HepG2 (cell line): ENCODE measurements around the gene ATP6V1C2. TPM values are rescaled to one million over a fixed set of nuclear protein-coding genes. Genes with fewer than 3 reads are reported as not detected.

Experiments
- ATAC-seq: fragments of 200-7000 bp; cut with Tn5 transposase; 3 replicates; pipeline ENCODE4 v1.9.1; 2020; ENCODE audit warnings: mild to moderate bottlenecking, moderate library complexity
- BruUV-seq: library from RNA; stranded (reverse); fragments of 400-500 nt; replicated peaks from 2 replicates; lab custom pipeline; 2021; lab: Mats Ljungman, UMichigan
- CTCF ChIA-PET: fragments of 300-600 bp; formaldehyde crosslinking; extraction: SDS; loops from one replicate; lab custom pipeline; 2021; ENCODE audit warnings: low total read pairs, inconsistent platforms, low intra/inter-chr PET ratio; lab: Yijun Ruan, JAX
- POLR2A ChIA-PET: fragments of 350-600 bp; sonication (Branson Sonifier 250); formaldehyde crosslinking; loops from one replicate; lab custom pipeline; 2020; ENCODE audit warnings: antibody characterized with exemption, inconsistent platforms; lab: Yijun Ruan, JAX
- DNase-seq: peaks from one replicate; pipeline ENCODE4 v3.0.0-alpha.2; 2015; ENCODE audit warnings: low spot score
- FAIRE-seq: peaks from 3 replicates; lab custom pipeline; 2011; peaks lifted over from hg19 to GRCh38; lab: Jason Lieb, UNC
- H2AFZ ChIP-seq: one replicate; pipeline ENCODE4 v1.6.1; 2011; ENCODE audit warnings: low read length, inconsistent platforms
- H3K27ac ChIP-seq: fragments of 300-600 bp; 3 replicates; pipeline ENCODE4 v1.8.0; 2011; ENCODE audit warnings: mixed run types, mild to moderate bottlenecking, mixed read lengths, low read length, inconsistent platforms; ENCODE audit not compliant: insufficient read depth; ENCODE audit errors: extremely low read length
- H3K27me3 ChIP-seq, 2 experiments: fragments of 200-600 bp in 1 of 2; 2 replicates in 1 of 2; 3 replicates in 1 of 2; pipeline versions ENCODE4 v1.6.0 to v1.8.0; 2011; ENCODE audit warnings: low read length in 2 of 2, mild to moderate bottlenecking in 2 of 2, moderate library complexity in 2 of 2, inconsistent platforms in 1 of 2; ENCODE audit not compliant: insufficient read depth in 2 of 2, control insufficient read depth in 1 of 2
- H3K36me3 ChIP-seq, 2 experiments: fragments of 200-600 bp in 1 of 2; replicated peaks in 1 of 2; 2 replicates in 1 of 2; 3 replicates in 1 of 2; pipeline versions ENCODE4 v1.5.1 to v1.8.0; 2011; ENCODE audit warnings: low read length in 2 of 2, inconsistent platforms in 1 of 2; ENCODE audit not compliant: insufficient read depth in 2 of 2, control insufficient read depth in 1 of 2
- H3K4me1 ChIP-seq: 2 replicates; pipeline ENCODE4 v1.5.1; 2012; ENCODE audit warnings: low read length, inconsistent platforms; ENCODE audit not compliant: insufficient read depth
- H3K4me2 ChIP-seq: 2 replicates; pipeline ENCODE4 v1.6.0; 2011; ENCODE audit warnings: low read depth, low read length, inconsistent platforms
- H3K4me3 ChIP-seq, 3 experiments: fragments of 200-600 bp in 1 of 3; sonication (generic), shearing (Covaris generic) in 1 of 3; replicated peaks in 1 of 3; 2 replicates each; pipeline ENCODE4 v1.5.1; 2011 to 2016; ENCODE audit warnings: low read length in 3 of 3, inconsistent platforms in 2 of 3, low read depth in 2 of 3, mild to moderate bottlenecking in 2 of 3, control low read depth in 1 of 3, mixed read lengths in 1 of 3; ENCODE audit not compliant: insufficient read depth in 1 of 3
- H3K79me2 ChIP-seq: one replicate; pipeline ENCODE4 v1.6.1; 2011; ENCODE audit warnings: low read length, inconsistent platforms; ENCODE audit not compliant: insufficient read depth
- H3K9ac ChIP-seq: 2 replicates; pipeline ENCODE4 v1.6.0; 2011; ENCODE audit warnings: mild to moderate bottlenecking, low read depth, low read length, inconsistent platforms; ENCODE audit not compliant: insufficient read depth
- H3K9me3 ChIP-seq: 2 replicates; pipeline ENCODE4 v1.5.1; 2012; ENCODE audit warnings: mild to moderate bottlenecking, low read length
- H4K20me1 ChIP-seq: 2 replicates; pipeline ENCODE4 v1.6.0; 2011; ENCODE audit warnings: inconsistent platforms, mild to moderate bottlenecking, low read length, moderate library complexity; ENCODE audit not compliant: insufficient read depth
- CEBPB ChIP-seq: IDR thresholded peaks from 2 replicates; pipeline ENCODE4 v1.6.1; 2011; ENCODE audit warnings: low read depth, low read length, improper control_type of control experiment, borderline replicate concordance
- CENPT ChIP-seq: sonication (generic); formaldehyde crosslinking; IDR thresholded peaks from 2 replicates; pipeline ENCODE4 v1.8.0; 2022; ENCODE audit warnings: low read depth, mild to moderate bottlenecking, moderate library complexity, missing genetic modification reagents
- ETV5 ChIP-seq: IDR thresholded peaks from 2 replicates; pipeline ENCODE4 v1.6.1; 2018; ENCODE audit warnings: missing biosample characterization, missing genetic modification reagents, inconsistent platforms, borderline replicate concordance
- HES4 ChIP-seq: sonication (generic); formaldehyde crosslinking; IDR thresholded peaks from 2 replicates; pipeline ENCODE4 v1.9.0; 2021; ENCODE audit warnings: mild to moderate bottlenecking, missing genetic modification reagents, borderline replicate concordance
- HNF1B ChIP-seq: sonication (generic); formaldehyde crosslinking; IDR thresholded peaks from 2 replicates; pipeline ENCODE4 v1.5.1; 2020; ENCODE audit warnings: mild to moderate bottlenecking, moderate library complexity, missing genetic modification reagents
- JDP2 ChIP-seq: sonication (generic); formaldehyde crosslinking; IDR thresholded peaks from 2 replicates; pipeline ENCODE4 v1.8.1; 2022; ENCODE audit warnings: missing genetic modification reagents, borderline replicate concordance
- KDM5B ChIP-seq: sonication (generic); formaldehyde crosslinking; IDR thresholded peaks from 2 replicates; pipeline ENCODE4 v1.4.0; 2020; ENCODE audit warnings: missing genetic modification reagents, mild to moderate bottlenecking, borderline replicate concordance
- NRL ChIP-seq: sonication (generic); formaldehyde crosslinking; IDR thresholded peaks from 2 replicates; pipeline ENCODE4 v1.5.0; 2020; ENCODE audit warnings: missing genetic modification reagents, mild to moderate bottlenecking, moderate library complexity, borderline replicate concordance
- PHF20 ChIP-seq: sonication (generic); formaldehyde crosslinking; IDR thresholded peaks from 2 replicates; pipeline ENCODE4 v1.5.0; 2020; ENCODE audit warnings: mild to moderate bottlenecking, missing genetic modification reagents
- ZFP91 ChIP-seq: sonication (generic); formaldehyde crosslinking; IDR thresholded peaks from 2 replicates; pipeline ENCODE4 v1.9.0; 2022; ENCODE audit warnings: missing genetic modification reagents, mild to moderate bottlenecking, borderline replicate concordance
- ZNF124 ChIP-seq: sonication (generic); formaldehyde crosslinking; IDR thresholded peaks from 2 replicates; pipeline ENCODE4 v1.4.0; 2020; ENCODE audit warnings: missing genetic modification reagents
- ZNF598 ChIP-seq: sonication (generic); formaldehyde crosslinking; IDR thresholded peaks from 2 replicates; pipeline ENCODE4 v1.5.1; 2020; ENCODE audit warnings: mild to moderate bottlenecking, missing genetic modification reagents, borderline replicate concordance
- ZNF605 ChIP-seq: sonication (generic); formaldehyde crosslinking; IDR thresholded peaks from 2 replicates; pipeline ENCODE4 v1.8.0; 2022; ENCODE audit warnings: mild to moderate bottlenecking, missing genetic modification reagents
- ZNF761 ChIP-seq: sonication (generic); formaldehyde crosslinking; conservative IDR thresholded peaks from 2 replicates; pipeline ENCODE4 v1.4.0; 2020; ENCODE audit warnings: mild to moderate bottlenecking, missing genetic modification reagents
- ZNF777 ChIP-seq: sonication (generic); formaldehyde crosslinking; IDR thresholded peaks from 2 replicates; pipeline ENCODE4 v1.4.0; 2020; ENCODE audit warnings: missing genetic modification reagents
- ZNF883 ChIP-seq: sonication (generic); formaldehyde crosslinking; IDR thresholded peaks from 2 replicates; pipeline ENCODE4 v1.5.1; 2020; ENCODE audit warnings: mild to moderate bottlenecking, missing genetic modification reagents; ENCODE audit errors: not compliant biosample characterization
- ZSCAN25 ChIP-seq: sonication (generic); formaldehyde crosslinking; IDR thresholded peaks from 2 replicates; pipeline ENCODE4 v1.8.0; 2022; ENCODE audit warnings: mild to moderate bottlenecking, missing genetic modification reagents
- WGBS: methylation state at CpG from one replicate; pipeline ENCODE4 v1.1.6; 2017; ENCODE audit warnings: low lambda C conversion rate; 5-methylcytosine and 5-hydroxymethylcytosine counted together
- in situ Hi-C: cut with HindIII; loops from 2 replicates; pipeline ENCODE4 v1.10.0; 2017; ENCODE audit warnings: low pct_unique_long_range_greater_than_20kb; ENCODE audit not compliant: extremely low pct_ligation_motif_present
- intact Hi-C: fragments of 100-400 bp; cut with micrococcal nuclease; formaldehyde crosslinking; loops from one replicate; pipeline ENCODE4 v1.10.0; 2022; ENCODE audit not compliant: unreplicated experiment
- polyA plus RNA-seq, 8 experiments: library from polyadenylated mRNA; depleted of rRNA in 3 of 8; stranded (reverse) in 7 of 8; unstranded in 1 of 8; fragments of >200 nt; fragmentation: Illumina TruSeq in 4 of 8; extraction: Trizol in 4 of 8; gene quantifications; 2 replicates each; pipeline versions ENCODE4 v1.2.1 to v1.2.3, GENCODE V29; 2011 to 2016; ENCODE audit warnings: low read depth in 4 of 8, missing spikeins in 1 of 8, mixed read lengths in 1 of 8; ENCODE audit not compliant: insufficient read depth in 1 of 8
- total RNA-seq, 5 experiments: library from RNA; depleted of rRNA; stranded (reverse); fragments of >200 nt; fragmentation: Illumina TruSeq; extraction: Trizol; gene quantifications; 2 replicates each; pipeline ENCODE4 v1.2.3, GENCODE V29; 2016; ENCODE audit warnings: low read depth in 1 of 5
- TF ChIP-seq, protein P1 (sequence below): sonication (generic); formaldehyde crosslinking; IDR thresholded peaks from 2 replicates; pipeline ENCODE4 v1.4.0; 2020; ENCODE audit warnings: mild to moderate bottlenecking, missing genetic modification reagents

ATP6V1C2 gene
- total and polyA plus RNA-seq, 2 of the 13 experiments (the other 11 are each of a cell fraction or from before 2014, with no cell fraction given): 0.04 to 0.29 TPM

GRCh38 chr2:10759151-10759714 lies 37.8 kb downstream of the ATP6V1C2 start:
- Histone ChIP-seq H3K4me2 (peak overlapping the region; percentile 60), H3K36me3 (no peaks in the 10 kb centered on the region), H3K4me1 (peaks cover 54% of the 10 kb centered on the region), H2AFZ (no peak overlapping the region), H3K27me3 (peaks cover 5 to 53% of the 10 kb centered on the region in 2 experiments; a peak in 4 of 5 replicates), H3K9me3 (no peaks in the 10 kb centered on the region), H3K4me3 (peak overlapping the region in 1 of 3 experiments; percentile 38; a peak in 1 of 6 replicates), H3K27ac (no peak overlapping the region), H4K20me1 (no peaks in the 10 kb centered on the region), H3K79me2 (no peaks in the 10 kb centered on the region), H3K9ac (no peak overlapping the region)
- POLR2A ChIA-PET: no interaction called here
- no peak for DNase-seq
- CTCF ChIA-PET: no interaction called here
- peak; percentile 30 for ATAC-seq
- BruUV-seq: no TSS peak
- WGBS: 0% methylated on average over 4 of the region's 11 CpGs
- in situ Hi-C loops (no loop called here), intact Hi-C loops (no loop called here)
- FAIRE-seq: peak; percentile 37
- TF ChIP-seq NRL (CRISPR knock-in tag) (0 out of 2 replicates have a peak, but pooled peaks have one; percentile 24), HNF1B (CRISPR knock-in tag) (0 out of 2 replicates have a peak, but pooled peaks have one; percentile 15), ZNF605 (CRISPR knock-in tag) (0 out of 2 replicates have a peak, but pooled peaks have one; percentile 23), ETV5 (CRISPR knock-in tag) (0 out of 2 replicates have a peak, but pooled peaks have one; percentile 4), ZFP91 (peak; percentile 49; the same call in 1 of the 2 replicates), HES4 (CRISPR knock-in tag) (0 out of 2 replicates have a peak, but pooled peaks have one; percentile 41), ZNF777 (no peak), KDM5B (peak; percentile 65; the same call in 1 of the 2 replicates), CENPT (CRISPR knock-in tag) (0 out of 2 replicates have a peak, but pooled peaks have one; percentile 5), ZNF883 (CRISPR knock-in tag) (peak; percentile 56), ZNF761 (CRISPR knock-in tag) (0 out of 2 replicates have a peak, but pooled peaks have one; percentile 10), PHF20 (CRISPR knock-in tag) (no peak), ZNF124 (CRISPR knock-in tag) (no peak), ZNF598 (CRISPR knock-in tag) (peak; percentile 90; the same call in 1 of the 2 replicates), JDP2 (CRISPR knock-in tag) (no peak), ZSCAN25 (CRISPR knock-in tag) (peak; percentile 42; the same call in 1 of the 2 replicates), CEBPB (peak; percentile 48; the same call in 1 of the 2 replicates)
- TF ChIP-seq, protein P1, sequence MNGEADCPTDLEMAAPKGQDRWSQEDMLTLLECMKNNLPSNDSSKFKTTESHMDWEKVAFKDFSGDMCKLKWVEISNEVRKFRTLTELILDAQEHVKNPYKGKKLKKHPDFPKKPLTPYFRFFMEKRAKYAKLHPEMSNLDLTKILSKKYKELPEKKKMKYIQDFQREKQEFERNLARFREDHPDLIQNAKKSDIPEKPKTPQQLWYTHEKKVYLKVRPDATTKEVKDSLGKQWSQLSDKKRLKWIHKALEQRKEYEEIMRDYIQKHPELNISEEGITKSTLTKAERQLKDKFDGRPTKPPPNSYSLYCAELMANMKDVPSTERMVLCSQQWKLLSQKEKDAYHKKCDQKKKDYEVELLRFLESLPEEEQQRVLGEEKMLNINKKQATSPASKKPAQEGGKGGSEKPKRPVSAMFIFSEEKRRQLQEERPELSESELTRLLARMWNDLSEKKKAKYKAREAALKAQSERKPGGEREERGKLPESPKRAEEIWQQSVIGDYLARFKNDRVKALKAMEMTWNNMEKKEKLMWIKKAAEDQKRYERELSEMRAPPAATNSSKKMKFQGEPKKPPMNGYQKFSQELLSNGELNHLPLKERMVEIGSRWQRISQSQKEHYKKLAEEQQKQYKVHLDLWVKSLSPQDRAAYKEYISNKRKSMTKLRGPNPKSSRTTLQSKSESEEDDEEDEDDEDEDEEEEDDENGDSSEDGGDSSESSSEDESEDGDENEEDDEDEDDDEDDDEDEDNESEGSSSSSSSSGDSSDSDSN (CRISPR knock-in tag): peak; percentile 36; the same call in 1 of the 2 replicates
